ENCODE results near the gene PRKCA. TPM values are rescaled to one million over a fixed set of nuclear protein-coding genes. Genes with fewer than 3 reads are reported as not detected.
"Not testable (repeated sequence)": the region's sequence is repeated elsewhere in the genome, so short reads cannot be mapped to it uniquely, and the experiment has no call there.

PRKCA gene
- 29.0 TPM for total RNA-seq
- long read RNA-seq, partial matches to known transcripts = 4 of 17 reads
- long read RNA-seq, other reads (novel, unspliced or antisense) = 13 of 17 reads

- no peaks in the 10 kb centered on the region for H3K9me3 ChIP-seq
- no peaks in the 10 kb centered on the region for H3K36me3 ChIP-seq
- intact Hi-C loops (cut with DNase I) = no loop called here
- H3K27ac ChIP-seq = peak within 1 kb of the TSS; percentile 71
- H3K27me3 ChIP-seq (ENCODE audit: low read depth) = no peaks in the 10 kb centered on the region
- ATAC-seq (peak; percentile 91 to 94), DNase-seq (peak; percentile 86)
- TF ChIP-seq CTCF (IDR thresholded peaks at IDR 0.05) = no peak
- H3K4me3 ChIP-seq = peak within 1 kb of the TSS; percentile 84
- peaks cover 25% of the 10 kb centered on the region for H3K4me1 ChIP-seq
Measured at GRCh38 chr17:66301864-66302741, at the start of gene PRKCA. TSS of gene PRKCA (plus strand) at chr17:66302613.

DNA sequence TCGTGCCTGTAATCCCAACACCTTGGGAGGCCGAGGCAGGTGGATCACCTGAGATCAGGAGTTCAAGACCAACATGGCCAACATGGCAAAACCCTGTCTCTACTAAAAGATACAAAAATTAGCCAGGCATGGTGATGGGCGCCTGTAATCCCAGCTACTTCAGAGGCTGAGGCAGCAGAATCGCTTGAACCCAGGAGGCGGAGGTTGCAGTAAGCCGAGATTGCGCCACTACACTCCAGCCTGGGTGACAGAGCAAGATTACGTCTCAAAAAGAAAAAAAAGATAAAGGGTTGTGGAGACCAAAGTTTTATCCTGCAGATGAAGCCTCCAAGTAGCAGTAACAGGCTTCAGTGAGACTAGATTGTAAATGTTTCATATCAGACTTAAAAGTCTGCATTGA, 49.0 kb upstream of the PRKCA start:
- H3K36me3 ChIP-seq; H3K27me3 ChIP-seq (ENCODE audit: low read depth); H3K4me1 ChIP-seq; intact Hi-C loops (cut with DNase I); DNase-seq; ATAC-seq; H3K4me3 ChIP-seq; H3K9me3 ChIP-seq; H3K27ac ChIP-seq: not testable (repeated sequence)

GRCh38 chr17:66255112-66255511, 47.3 kb upstream of the PRKCA start:
- DNase-seq (no peak), ATAC-seq (peak; percentile 63 to 76)
- Histone ChIP-seq H3K4me1 (peaks cover 7% of the 10 kb centered on the region), H3K36me3 (no peaks in the 10 kb centered on the region), H3K27ac (no peak overlapping the region), H3K27me3 (ENCODE audit: low read depth) (no peaks in the 10 kb centered on the region), H3K9me3 (no peaks in the 10 kb centered on the region), H3K4me3 (no peak overlapping the region)
- peak; percentile 70 for TF ChIP-seq CTCF (IDR thresholded peaks at IDR 0.05)
- intact Hi-C loops (cut with DNase I) = no loop called here

- ATAC-seq (no peak), DNase-seq (no peak)
- no peak for TF ChIP-seq CTCF (IDR thresholded peaks at IDR 0.05)
- intact Hi-C loops (cut with DNase I) = no loop called here
- Histone ChIP-seq H3K4me3 (no peak overlapping the region), H3K27me3 (ENCODE audit: low read depth) (no peaks in the 10 kb centered on the region), H3K27ac (no peak overlapping the region), H3K9me3 (no peaks in the 10 kb centered on the region), H3K4me1 (peaks cover 7% of the 10 kb centered on the region), H3K36me3 (no peaks in the 10 kb centered on the region)
Measured at GRCh38 chr17:66255527-66255971, 46.9 kb upstream of the PRKCA start.

DNA sequence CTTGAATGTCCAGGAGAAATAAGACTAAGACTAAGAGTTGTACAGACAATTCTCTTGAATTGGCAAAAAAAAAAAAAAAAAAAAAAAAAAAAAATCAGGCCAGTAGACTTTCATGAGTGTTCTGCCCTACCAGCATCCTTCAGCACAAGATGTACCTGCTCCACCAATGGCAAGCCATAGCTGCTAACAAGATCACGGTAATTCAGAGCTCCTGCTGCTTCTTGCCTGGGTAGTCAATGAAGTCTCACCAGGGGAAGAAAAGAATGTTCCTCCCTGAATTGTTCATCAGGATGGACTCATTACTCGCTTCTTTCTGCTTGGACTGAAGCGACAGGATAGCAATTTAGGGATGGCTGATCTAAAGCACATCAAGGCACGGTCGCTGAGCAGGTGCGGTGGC, 42.1 kb upstream of the PRKCA start:
- no peak overlapping the region for H3K4me3 ChIP-seq
- DNase-seq (no peak), ATAC-seq (no peak)
- TF ChIP-seq CTCF (IDR thresholded peaks at IDR 0.05) = no peak
- H3K9me3 ChIP-seq = no peaks in the 10 kb centered on the region
- intact Hi-C loops (cut with DNase I) = no loop called here
- H3K27me3 ChIP-seq (ENCODE audit: low read depth) = no peaks in the 10 kb centered on the region
- peaks cover 5% of the 10 kb centered on the region for H3K4me1 ChIP-seq
- no peaks in the 10 kb centered on the region for H3K36me3 ChIP-seq
- no peak overlapping the region for H3K27ac ChIP-seq

GRCh38 chr17:66260688-66261087, 41.7 kb upstream of the PRKCA start:
- no peaks in the 10 kb centered on the region for H3K9me3 ChIP-seq
- H3K4me1 ChIP-seq = peaks cover 1% of the 10 kb centered on the region
- no peak for TF ChIP-seq CTCF (IDR thresholded peaks at IDR 0.05)
- no peak overlapping the region for H3K27ac ChIP-seq
- no peaks in the 10 kb centered on the region for H3K27me3 ChIP-seq (ENCODE audit: low read depth)
- no peak for DNase-seq
- H3K4me3 ChIP-seq = no peak overlapping the region
- intact Hi-C loops (cut with DNase I) = no loop called here
- no peak for ATAC-seq
- H3K36me3 ChIP-seq = no peaks in the 10 kb centered on the region
